Prostate gland (tissue), 2 donors: ENCODE measurements around the gene UCHL5. TPM values are rescaled to one million over a fixed set of nuclear protein-coding genes. Genes with fewer than 3 reads are reported as not detected.

ENCODE experiments used
- DNase-seq: peaks from one replicate; pipeline ENCODE4 v3.0.0-alpha.2; 2019; ENCODE audit warnings: low spot score
- H3K27ac ChIP-seq, 2 donors: fragments of 200-600 bp; sonication (generic); 2 replicates each; pipeline ENCODE4 v1.5.1; 2017 to 2019
- H3K27me3 ChIP-seq: fragments of 200-600 bp; sonication (generic); replicated peaks from 2 replicates; pipeline ENCODE4 v1.5.1; 2019; ENCODE audit not compliant: insufficient read depth
- H3K36me3 ChIP-seq, 2 donors: fragments of 200-600 bp; sonication (generic); 1 replicate in 1 of 2; 2 replicates in 1 of 2; pipeline versions ENCODE4 v1.5.1 to v1.8.1; 2017 to 2019
- H3K4me1 ChIP-seq: fragments of 200-600 bp; sonication (generic); replicated peaks from 2 replicates; pipeline ENCODE4 v1.5.1; 2019
- H3K4me3 ChIP-seq, 2 donors: fragments of 200-600 bp; sonication (generic); 2 replicates each; pipeline ENCODE4 v1.5.1; 2017 to 2019
- H3K9me3 ChIP-seq: fragments of 200-600 bp; sonication (generic); 2 replicates; pipeline ENCODE4 v1.5.1; 2017
- POLR2A ChIP-seq: fragments of 450-650 bp; IDR thresholded peaks from one replicate; pipeline ENCODE4 v1.6.1; 2016; ENCODE audit warnings: antibody characterized with exemption, mild to moderate bottlenecking
- POLR2AphosphoS5 ChIP-seq: sonication (generic); formaldehyde crosslinking; IDR thresholded peaks from one replicate; pipeline ENCODE4 v1.6.1; 2017; ENCODE audit warnings: antibody characterized with exemption
- WGBS: methylation state at CpG from one replicate; pipeline ENCODE4 v1.1.5; 2018; 5-methylcytosine and 5-hydroxymethylcytosine counted together
- intact Hi-C: fragments of 100-400 bp; cut with DNase I; formaldehyde crosslinking; loops from one replicate; pipeline ENCODE4 v1.14.2; 2022
- total RNA-seq, 2 donors: library from RNA; depleted of rRNA; stranded (reverse); fragments of >200 nt; gene quantifications; one replicate each; pipeline ENCODE4 v1.1.0, GENCODE V29; 2016
- TF ChIP-seq, protein P1 (sequence below), 4 experiments: fragments of 200-600 bp in 2 of 4; fragments of 450-650 bp in 2 of 4; sonication (generic) in 2 of 4; IDR thresholded peaks; 1 replicate in 3 of 4; 2 replicates in 1 of 4; pipeline ENCODE4 v1.5.1; 2016 to 2019; ENCODE audit warnings: antibody characterized with exemption in 4 of 4, mild to moderate bottlenecking in 2 of 4, moderate library complexity in 2 of 4

UCHL5 gene
- total RNA-seq, 2 donors from 2014 or later, result 28.7 to 36.9 TPM

DNA sequence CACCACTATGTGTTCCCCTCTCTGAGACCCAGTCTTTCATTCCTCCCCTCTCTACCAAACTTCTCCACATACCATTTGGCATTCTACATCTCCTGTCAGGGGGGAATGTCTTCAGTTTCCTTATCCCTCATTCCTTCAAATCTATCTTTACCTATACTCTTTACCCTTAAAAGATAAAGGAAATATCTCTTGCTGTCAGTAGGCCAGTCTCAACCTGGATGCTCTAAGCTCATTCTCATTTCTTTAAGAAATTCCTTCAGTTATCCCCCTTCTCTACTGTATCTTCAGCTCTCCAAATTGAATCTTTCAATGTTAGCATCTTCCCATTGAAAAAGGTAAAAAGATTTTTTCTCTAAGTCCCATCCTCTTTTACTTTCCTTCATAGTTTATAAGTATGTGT, 6.8 kb upstream of the UCHL5 start:
- no peaks in the 10 kb centered on the region for H3K4me1 ChIP-seq
- no peak overlapping the region for H3K4me3 ChIP-seq
- TF ChIP-seq POLR2AphosphoS5, result no peak
- TF ChIP-seq, protein P1, sequence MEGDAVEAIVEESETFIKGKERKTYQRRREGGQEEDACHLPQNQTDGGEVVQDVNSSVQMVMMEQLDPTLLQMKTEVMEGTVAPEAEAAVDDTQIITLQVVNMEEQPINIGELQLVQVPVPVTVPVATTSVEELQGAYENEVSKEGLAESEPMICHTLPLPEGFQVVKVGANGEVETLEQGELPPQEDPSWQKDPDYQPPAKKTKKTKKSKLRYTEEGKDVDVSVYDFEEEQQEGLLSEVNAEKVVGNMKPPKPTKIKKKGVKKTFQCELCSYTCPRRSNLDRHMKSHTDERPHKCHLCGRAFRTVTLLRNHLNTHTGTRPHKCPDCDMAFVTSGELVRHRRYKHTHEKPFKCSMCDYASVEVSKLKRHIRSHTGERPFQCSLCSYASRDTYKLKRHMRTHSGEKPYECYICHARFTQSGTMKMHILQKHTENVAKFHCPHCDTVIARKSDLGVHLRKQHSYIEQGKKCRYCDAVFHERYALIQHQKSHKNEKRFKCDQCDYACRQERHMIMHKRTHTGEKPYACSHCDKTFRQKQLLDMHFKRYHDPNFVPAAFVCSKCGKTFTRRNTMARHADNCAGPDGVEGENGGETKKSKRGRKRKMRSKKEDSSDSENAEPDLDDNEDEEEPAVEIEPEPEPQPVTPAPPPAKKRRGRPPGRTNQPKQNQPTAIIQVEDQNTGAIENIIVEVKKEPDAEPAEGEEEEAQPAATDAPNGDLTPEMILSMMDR (IDR thresholded peaks at IDR 0.05), result no peak
- TF ChIP-seq POLR2A, result no peak
- no peak for DNase-seq
- no peaks in the 10 kb centered on the region for H3K36me3 ChIP-seq
- no peak overlapping the region for H3K27ac ChIP-seq
- intact Hi-C loops, result no loop called here
- H3K27me3 ChIP-seq, result no peaks in the 10 kb centered on the region
- H3K9me3 ChIP-seq, result no peaks in the 10 kb centered on the region

DNA sequence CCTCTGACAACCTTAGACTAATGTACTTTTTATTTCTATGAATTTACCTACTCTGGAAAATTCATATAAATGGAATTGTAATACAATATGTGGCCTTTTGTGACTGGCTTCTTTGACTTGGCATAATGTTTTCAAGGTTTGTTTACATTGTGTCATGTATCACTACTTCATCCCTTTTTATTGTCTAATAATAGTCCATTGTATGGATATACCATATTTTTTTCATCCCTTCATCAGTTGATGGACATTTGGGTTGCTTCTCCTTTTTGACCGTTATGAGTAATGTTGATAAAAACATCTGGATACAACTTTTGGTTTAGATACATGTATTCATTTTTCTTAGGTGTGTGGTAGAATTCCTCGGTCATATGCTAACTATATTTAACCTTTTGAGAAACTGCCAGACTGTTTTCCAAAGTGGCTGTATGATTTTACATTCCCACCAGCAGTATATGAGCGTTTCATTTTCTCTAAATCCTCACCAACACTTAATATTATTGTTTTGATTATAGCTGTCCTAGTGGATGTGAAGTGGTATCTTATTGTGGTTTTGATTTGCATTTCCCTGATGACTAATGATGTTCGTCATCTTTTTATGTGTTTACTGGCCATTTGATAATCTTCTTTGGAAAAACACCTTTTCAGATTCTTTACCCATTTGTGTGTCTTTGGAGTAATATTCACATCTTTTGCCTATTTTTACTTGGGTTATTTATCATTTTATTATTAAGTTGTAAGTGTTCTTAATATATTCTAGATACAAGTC, 3.7 kb upstream of the UCHL5 start:
- no peaks in the 10 kb centered on the region for H3K4me1 ChIP-seq
- no peaks in the 10 kb centered on the region for H3K27me3 ChIP-seq
- WGBS, result 94% methylated on average over 4 of the region's 4 CpGs
- DNase-seq, result no peak
- H3K36me3 ChIP-seq, result no peaks in the 10 kb centered on the region
- H3K27ac ChIP-seq, result no peak overlapping the region
- TF ChIP-seq POLR2A (no peak), POLR2AphosphoS5 (no peak)
- TF ChIP-seq, protein P1 (IDR thresholded peaks at IDR 0.05), result no peak
- intact Hi-C loops, result loop anchor here (5.0 kb wide), 2 partner anchors 39 to 59 kb away; partner anchors contain the start of gene CDC73
- no peaks in the 10 kb centered on the region for H3K9me3 ChIP-seq
- H3K4me3 ChIP-seq, result no peak overlapping the region

DNA sequence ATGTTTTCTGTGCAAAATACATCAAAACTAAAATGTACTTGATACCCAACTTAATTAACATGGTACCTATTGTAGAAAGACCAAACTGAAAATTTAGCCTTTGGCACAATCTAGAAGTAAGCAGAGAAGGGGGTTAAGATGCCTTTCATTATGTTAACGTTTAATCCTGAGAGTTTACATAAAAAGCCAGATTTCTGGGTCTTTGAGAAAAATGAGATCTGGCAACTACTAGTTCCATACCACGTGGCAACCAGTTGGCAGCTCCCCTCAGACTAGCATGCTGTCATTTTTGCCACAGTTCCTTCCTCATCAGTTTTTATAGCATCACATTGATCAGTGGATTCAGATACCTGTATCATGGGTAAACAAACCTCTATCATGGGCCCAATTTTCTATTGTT, 1.8 kb upstream of the UCHL5 start:
- DNase-seq, result no peak
- intact Hi-C loops, result loop anchor here (5.0 kb wide), 2 partner anchors 41 to 61 kb away; partner anchors contain the start of gene CDC73
- Histone ChIP-seq H3K4me3 (no peak overlapping the region), H3K36me3 (no peaks in the 10 kb centered on the region), H3K27ac (peak overlapping the region in 1 of 2 donors; percentile 95), H3K4me1 (no peaks in the 10 kb centered on the region), H3K27me3 (no peaks in the 10 kb centered on the region), H3K9me3 (no peaks in the 10 kb centered on the region)
- 15% methylated on average over 2 of the region's 2 CpGs for WGBS
- TF ChIP-seq POLR2A (no peak), POLR2AphosphoS5 (no peak)
- TF ChIP-seq, protein P1 (IDR thresholded peaks at IDR 0.05), result no peak

DNA sequence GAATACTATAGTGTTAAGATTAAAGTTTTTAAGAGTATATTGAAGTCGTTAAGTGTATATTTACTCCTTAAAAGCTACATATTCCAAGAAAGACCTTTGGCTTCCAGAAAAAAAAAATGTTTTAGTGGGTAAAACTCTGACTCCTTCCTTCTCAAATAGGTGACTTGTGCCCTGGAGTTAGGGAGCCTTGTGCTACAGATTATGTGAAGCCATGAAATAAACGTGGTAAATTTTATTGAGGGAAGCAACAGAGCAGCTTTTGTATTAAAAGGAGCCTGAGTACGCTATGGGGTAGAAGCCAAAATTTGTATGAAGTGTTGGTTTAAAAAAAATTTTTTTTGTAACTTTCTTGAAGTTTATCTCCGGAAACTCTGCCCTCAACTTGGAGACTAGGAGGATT, 1.2 kb upstream of the UCHL5 start:
- TF ChIP-seq, protein P1 (IDR thresholded peaks at IDR 0.05), result no peak
- no peak for TF ChIP-seq POLR2AphosphoS5
- TF ChIP-seq POLR2A, result no peak
- no peaks in the 10 kb centered on the region for H3K27me3 ChIP-seq
- intact Hi-C loops, result loop anchor here (5.0 kb wide), 2 partner anchors 42 to 62 kb away; partner anchors contain the start of gene CDC73
- no peaks in the 10 kb centered on the region for H3K36me3 ChIP-seq
- 5% methylated on average over 4 of the region's 4 CpGs for WGBS
- H3K27ac ChIP-seq, result peak overlapping the region; percentile 95 to 98
- peak overlapping the region; percentile 77 to 81 for H3K4me3 ChIP-seq
- DNase-seq, result no peak
- no peaks in the 10 kb centered on the region for H3K9me3 ChIP-seq
- H3K4me1 ChIP-seq, result no peaks in the 10 kb centered on the region

DNA sequence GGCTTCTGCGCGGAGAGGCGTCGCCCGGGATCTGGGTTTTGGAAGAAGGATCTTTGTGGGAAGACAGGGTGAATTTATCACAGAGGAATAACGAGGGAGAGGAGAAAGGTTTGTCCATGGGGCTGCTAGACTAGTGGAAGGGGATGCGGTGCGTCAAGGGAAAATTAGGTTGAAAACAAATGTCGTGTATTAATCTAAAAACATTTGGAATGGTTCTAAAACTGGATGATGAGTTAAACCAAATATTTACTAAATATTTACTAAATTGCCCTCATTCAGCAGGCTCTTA, 899 bp upstream of the UCHL5 start:
- peak overlapping the region; percentile 77 to 81 for H3K4me3 ChIP-seq
- no peaks in the 10 kb centered on the region for H3K9me3 ChIP-seq
- H3K4me1 ChIP-seq, result no peaks in the 10 kb centered on the region
- no peaks in the 10 kb centered on the region for H3K36me3 ChIP-seq
- TF ChIP-seq, protein P1 (IDR thresholded peaks at IDR 0.05), result no peak
- TF ChIP-seq POLR2A, result no peak
- TF ChIP-seq POLR2AphosphoS5, result no peak
- H3K27ac ChIP-seq, result peak overlapping the region; percentile 95 to 98
- WGBS, result 0% methylated on average over 9 of the region's 9 CpGs
- no peak for DNase-seq
- intact Hi-C loops, result loop anchor here (5.0 kb wide), 2 partner anchors 42 to 62 kb away; partner anchors contain the start of gene CDC73
- no peaks in the 10 kb centered on the region for H3K27me3 ChIP-seq
